Skeletal muscle tissue (tissue), 4 donors: ENCODE data around the gene CYBB. TPM values are rescaled to one million over a fixed set of nuclear protein-coding genes. Genes with fewer than 3 reads are reported as not detected.

ENCODE experiments used
- H3K27ac ChIP-seq: one replicate; pipeline ENCODE4 v1.7.0; 2013; ENCODE audit warnings: mild to moderate bottlenecking, low read depth, low read length, inconsistent platforms
- H3K27me3 ChIP-seq, 3 donors: one replicate each; pipeline ENCODE4 v1.7.0; 2013; ENCODE audit warnings: low read length in 3 of 3; ENCODE audit not compliant: control insufficient read depth in 3 of 3, insufficient read depth in 3 of 3
- H3K36me3 ChIP-seq, 3 donors: one replicate each; pipeline ENCODE4 v1.7.0; 2013; ENCODE audit warnings: low read length in 3 of 3; ENCODE audit not compliant: control insufficient read depth in 3 of 3, insufficient read depth in 3 of 3
- H3K4me1 ChIP-seq, 3 donors: one replicate each; pipeline ENCODE4 v1.7.0; 2013; ENCODE audit warnings: low read length in 3 of 3, mild to moderate bottlenecking in 3 of 3; ENCODE audit not compliant: control insufficient read depth in 3 of 3, insufficient read depth in 3 of 3
- H3K4me3 ChIP-seq, 3 donors: one replicate each; pipeline ENCODE4 v1.7.0; 2013; ENCODE audit warnings: low read length in 3 of 3
- H3K9ac ChIP-seq, 3 donors: one replicate each; pipeline ENCODE4 v1.7.0; 2013; ENCODE audit warnings: low read length in 3 of 3, mild to moderate bottlenecking in 3 of 3, moderate library complexity in 2 of 3, low read depth in 1 of 3
- H3K9me3 ChIP-seq, 3 donors: one replicate each; pipeline ENCODE4 v1.7.0; 2013; ENCODE audit warnings: low read length in 3 of 3; ENCODE audit not compliant: control insufficient read depth in 3 of 3
- total RNA-seq: library from RNA; depleted of rRNA; stranded (reverse); fragments of >200 nt; gene quantifications from one replicate; pipeline ENCODE4 v1.2.3, GENCODE V29; 2014
- donor health status: Osteomylitis.

CYBB gene
- total RNA-seq, 1 donor from 2014 or later, result 41.2 TPM

DNA sequence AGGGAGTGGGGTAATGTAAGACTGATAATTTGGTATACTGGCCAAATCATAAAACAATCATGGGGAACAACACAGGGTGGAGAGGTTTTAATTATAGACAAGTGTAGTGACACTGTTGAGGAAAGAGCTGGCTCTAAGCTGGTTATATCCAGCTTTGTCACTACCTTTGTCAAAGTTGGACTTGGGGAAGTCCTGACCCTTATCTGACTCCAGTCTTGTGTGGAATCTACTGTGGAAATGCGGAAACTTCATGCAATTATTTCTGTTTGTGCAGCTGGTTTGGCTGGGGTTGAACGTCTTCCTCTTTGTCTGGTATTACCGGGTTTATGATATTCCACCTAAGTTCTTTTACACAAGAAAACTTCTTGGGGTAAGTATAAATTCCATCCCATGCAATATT lies 2.0 kb downstream of the CYBB start:
- Histone ChIP-seq H3K9ac (no peak overlapping the region), H3K4me3 (no peak overlapping the region), H3K36me3 (no peaks in the 10 kb centered on the region), H3K4me1 (no peaks in the 10 kb centered on the region), H3K9me3 (no peaks in the 10 kb centered on the region), H3K27me3 (peaks cover 0 to 3% (median 0%) of the 10 kb centered on the region in 3 donors), H3K27ac (no peak overlapping the region)

- Histone ChIP-seq H3K27ac (no peak overlapping the region), H3K9me3 (no peaks in the 10 kb centered on the region), H3K36me3 (no peaks in the 10 kb centered on the region), H3K4me1 (no peaks in the 10 kb centered on the region), H3K4me3 (peak overlapping the region in 1 of 3 donors; percentile 23), H3K27me3 (peaks cover 0 to 3% (median 0%) of the 10 kb centered on the region in 3 donors), H3K9ac (no peak overlapping the region)
Measured at GRCh38 chrX:37782359-37782758, 2.5 kb downstream of the CYBB start.

DNA sequence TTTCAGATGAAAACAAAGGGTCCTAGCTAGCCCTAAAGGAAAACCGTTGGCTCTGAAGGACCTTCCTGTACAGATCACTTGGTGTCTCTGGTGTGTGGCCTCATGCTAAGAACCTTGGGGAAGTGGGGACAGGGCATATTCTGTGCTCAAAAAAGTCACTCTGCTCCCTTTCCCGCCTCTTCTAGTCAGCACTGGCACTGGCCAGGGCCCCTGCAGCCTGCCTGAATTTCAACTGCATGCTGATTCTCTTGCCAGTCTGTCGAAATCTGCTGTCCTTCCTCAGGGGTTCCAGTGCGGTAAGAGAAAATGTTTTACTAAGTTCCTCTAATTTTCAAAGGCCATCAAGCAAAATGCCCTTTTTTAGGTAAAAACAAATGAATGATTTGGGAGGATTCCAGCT lies 3.4 kb downstream of the CYBB start:
- Histone ChIP-seq H3K27me3 (peaks cover 0 to 3% (median 0%) of the 10 kb centered on the region in 3 donors), H3K9me3 (no peaks in the 10 kb centered on the region), H3K27ac (no peak overlapping the region), H3K4me3 (no peak overlapping the region), H3K4me1 (no peaks in the 10 kb centered on the region), H3K36me3 (no peaks in the 10 kb centered on the region), H3K9ac (no peak overlapping the region)

GRCh38 chrX:37785569-37785968 lies 5.7 kb downstream of the CYBB start:
- Histone ChIP-seq H3K27ac (no peak overlapping the region), H3K9ac (no peak overlapping the region), H3K36me3 (no peaks in the 10 kb centered on the region), H3K27me3 (peaks cover 0 to 3% (median 0%) of the 10 kb centered on the region in 3 donors), H3K4me1 (no peaks in the 10 kb centered on the region), H3K4me3 (no peak overlapping the region), H3K9me3 (no peaks in the 10 kb centered on the region)

- Histone ChIP-seq H3K9ac (no peak overlapping the region), H3K36me3 (no peaks in the 10 kb centered on the region), H3K9me3 (no peaks in the 10 kb centered on the region), H3K4me1 (no peaks in the 10 kb centered on the region), H3K27ac (no peak overlapping the region), H3K4me3 (no peak overlapping the region), H3K27me3 (peaks cover 0 to 3% (median 0%) of the 10 kb centered on the region in 3 donors)
Measured at GRCh38 chrX:37786624-37787422, 7.0 kb downstream of the CYBB start.

- no peak overlapping the region for H3K9ac ChIP-seq
- H3K27ac ChIP-seq, result no peak overlapping the region
- H3K36me3 ChIP-seq, result no peaks in the 10 kb centered on the region
- no peaks in the 10 kb centered on the region for H3K4me1 ChIP-seq
- no peak overlapping the region for H3K4me3 ChIP-seq
- H3K9me3 ChIP-seq, result no peaks in the 10 kb centered on the region
- H3K27me3 ChIP-seq, result peaks cover 0 to 3% (median 0%) of the 10 kb centered on the region in 3 donors
Measured at GRCh38 chrX:37787423-37787869, 7.6 kb downstream of the CYBB start.

DNA sequence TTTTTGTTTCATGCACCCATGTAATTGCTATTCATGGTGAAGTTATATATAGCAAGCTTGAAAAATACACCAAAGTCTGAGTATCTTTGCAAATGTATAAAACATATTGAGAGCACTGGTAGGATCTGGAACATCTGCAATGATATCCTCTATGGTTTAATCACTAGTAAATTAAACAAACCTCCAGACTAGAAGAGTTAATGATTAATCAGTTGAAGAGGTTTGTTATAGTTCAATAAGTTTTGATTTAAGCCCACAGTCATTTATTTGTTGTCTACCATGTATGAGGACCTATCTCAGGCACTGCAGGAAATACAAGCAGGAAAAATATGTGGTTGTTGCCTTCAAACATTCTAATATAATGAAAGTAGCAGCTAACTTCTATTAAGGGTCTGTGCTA lies 16.5 kb downstream of the CYBB start:
- H3K27ac ChIP-seq, result no peak overlapping the region
- H3K9ac ChIP-seq, result no peak overlapping the region
- H3K27me3 ChIP-seq, result no peaks in the 10 kb centered on the region
- H3K4me1 ChIP-seq, result no peaks in the 10 kb centered on the region
- no peak overlapping the region for H3K4me3 ChIP-seq
- no peaks in the 10 kb centered on the region for H3K36me3 ChIP-seq
- no peaks in the 10 kb centered on the region for H3K9me3 ChIP-seq

DNA sequence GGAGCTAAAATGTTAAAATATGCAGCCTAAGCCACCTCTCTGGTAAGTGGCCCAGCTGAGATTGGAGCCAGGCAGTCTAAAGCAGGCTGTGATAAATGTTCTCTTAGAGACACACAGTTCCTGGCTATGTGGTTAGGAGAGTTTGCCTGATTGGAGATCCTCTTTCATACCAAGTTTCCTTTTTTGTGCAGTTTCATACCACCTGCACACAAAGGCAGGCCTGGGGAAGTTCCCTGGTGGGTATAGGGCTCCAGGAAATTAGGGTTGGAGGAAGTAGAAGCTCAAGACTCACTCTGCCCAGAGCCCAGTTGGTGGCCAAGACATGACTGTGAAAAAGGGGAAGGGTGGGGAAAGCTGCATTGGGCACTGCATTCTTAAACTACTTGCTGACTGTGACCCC lies 16.9 kb downstream of the CYBB start:
- Histone ChIP-seq H3K9ac (no peak overlapping the region), H3K27me3 (no peaks in the 10 kb centered on the region), H3K36me3 (no peaks in the 10 kb centered on the region), H3K27ac (no peak overlapping the region), H3K4me1 (no peaks in the 10 kb centered on the region), H3K9me3 (no peaks in the 10 kb centered on the region), H3K4me3 (no peak overlapping the region)

DNA sequence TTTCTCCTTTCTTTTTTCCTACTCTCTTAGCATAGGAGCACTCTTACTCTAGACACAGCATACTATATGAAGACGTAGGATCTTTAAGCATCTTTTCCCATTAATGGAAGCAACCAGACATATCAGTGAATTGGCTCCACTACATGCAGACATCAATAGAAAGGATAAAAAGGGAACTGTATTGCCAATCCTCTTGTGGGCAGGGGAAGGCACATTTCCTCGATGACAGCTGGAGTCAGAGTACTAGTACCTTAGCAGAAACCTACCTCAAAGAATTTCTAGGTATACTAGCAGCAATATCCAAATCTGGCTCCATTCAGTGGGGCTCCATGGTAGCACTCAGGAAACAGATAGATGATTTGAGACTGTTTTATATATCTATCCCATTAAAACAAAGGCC lies 20.1 kb downstream of the CYBB start:
- Histone ChIP-seq H3K27ac (no peak overlapping the region), H3K4me1 (no peaks in the 10 kb centered on the region), H3K36me3 (no peaks in the 10 kb centered on the region), H3K9me3 (no peaks in the 10 kb centered on the region), H3K4me3 (no peak overlapping the region), H3K27me3 (no peaks in the 10 kb centered on the region), H3K9ac (no peak overlapping the region)

- no peak overlapping the region for H3K9ac ChIP-seq
- H3K9me3 ChIP-seq, result no peaks in the 10 kb centered on the region
- H3K36me3 ChIP-seq, result no peaks in the 10 kb centered on the region
- no peak overlapping the region for H3K4me3 ChIP-seq
- no peaks in the 10 kb centered on the region for H3K27me3 ChIP-seq
- H3K4me1 ChIP-seq, result no peaks in the 10 kb centered on the region
- H3K27ac ChIP-seq, result no peak overlapping the region
Measured at GRCh38 chrX:37800717-37801116, 20.9 kb downstream of the CYBB start.
